Bronchial epithelial cell (primary cell): ENCODE data around the gene SMARCD3. TPM values are rescaled to one million over a fixed set of nuclear protein-coding genes. Genes with fewer than 3 reads are reported as not detected.

Source experiments
- DNase-seq: peaks from one replicate; pipeline ENCODE4 v3.0.0-alpha.2; 2010; ENCODE audit warnings: low read depth
- FAIRE-seq: peaks from 2 replicates; lab custom pipeline; 2011; peaks lifted over from hg19 to GRCh38; lab: Jason Lieb, UNC
- H3K27me3 ChIP-seq: 2 replicates; pipeline ENCODE4 v1.5.1; 2011; ENCODE audit warnings: low read length; ENCODE audit not compliant: control insufficient read depth, insufficient read depth
- H3K36me3 ChIP-seq: 2 replicates; pipeline ENCODE4 v1.5.1; 2011; ENCODE audit warnings: low read length; ENCODE audit not compliant: control insufficient read depth, insufficient read depth
- H3K4me3 ChIP-seq: 2 replicates; pipeline ENCODE4 v1.5.1; 2011; ENCODE audit warnings: mild to moderate bottlenecking, low read depth, low read length, control low read depth
- CTCF ChIP-seq: IDR thresholded peaks from 2 replicates; pipeline ENCODE4 v1.5.1; 2011; ENCODE audit warnings: mild to moderate bottlenecking, moderate library complexity, low read length, control low read depth, inconsistent platforms; ENCODE audit not compliant: insufficient read depth, severe bottlenecking
- total RNA-seq: library from RNA; depleted of rRNA; stranded (reverse); fragments of >200 nt; gene quantifications from 2 replicates; pipeline ENCODE4 v1.2.1, GENCODE V29; 2014

Gene SMARCD3
- total RNA-seq, 1 donor from 2014 or later = 2.1 TPM

GRCh38 chr7:151260883-151261282 lies 12.4 kb upstream of the SMARCD3 start:
- TF ChIP-seq CTCF = no peak

GRCh38 chr7:151260471-151260870 lies 12.0 kb upstream of the SMARCD3 start:
- no peak for TF ChIP-seq CTCF
- FAIRE-seq = no peak
- no peak overlapping the region for H3K4me3 ChIP-seq

More at GRCh38 chr7:151260883-151261282, 12.4 kb upstream of the SMARCD3 start:
- Histone ChIP-seq H3K4me3 (no peak overlapping the region), H3K27me3 (peaks cover 10% of the 10 kb centered on the region), H3K36me3 (no peaks in the 10 kb centered on the region)
- DNase-seq = no peak
- no peak for FAIRE-seq

GRCh38 chr7:151257990-151258389 lies 9.5 kb upstream of the SMARCD3 start:
- FAIRE-seq = no peak

More at GRCh38 chr7:151260471-151260870, 12.0 kb upstream of the SMARCD3 start:
- H3K36me3 ChIP-seq = no peaks in the 10 kb centered on the region
- H3K27me3 ChIP-seq = peaks cover 10% of the 10 kb centered on the region
- no peak for DNase-seq

GRCh38 chr7:151256410-151257045 lies 8.0 kb upstream of the SMARCD3 start:
- no peak for TF ChIP-seq CTCF
- DNase-seq (no peak), FAIRE-seq (no peak)
- peaks cover 13% of the 10 kb centered on the region for H3K27me3 ChIP-seq
- no peaks in the 10 kb centered on the region for H3K36me3 ChIP-seq
- no peak overlapping the region for H3K4me3 ChIP-seq

More at GRCh38 chr7:151257990-151258389, 9.5 kb upstream of the SMARCD3 start:
- DNase-seq = no peak
- Histone ChIP-seq H3K4me3 (no peak overlapping the region), H3K27me3 (peaks cover 13% of the 10 kb centered on the region), H3K36me3 (no peaks in the 10 kb centered on the region)
- no peak for TF ChIP-seq CTCF

- FAIRE-seq = no peak
- Histone ChIP-seq H3K27me3 (peaks cover 11% of the 10 kb centered on the region), H3K36me3 (no peaks in the 10 kb centered on the region), H3K4me3 (no peak overlapping the region)
- no peak for TF ChIP-seq CTCF
- DNase-seq = no peak
These were observed 6.9 kb upstream of the SMARCD3 start for GRCh38 chr7:151255390-151255789.

- H3K27me3 ChIP-seq = peaks cover 11% of the 10 kb centered on the region
- FAIRE-seq (no peak), DNase-seq (no peak)
- no peak overlapping the region for H3K4me3 ChIP-seq
- H3K36me3 ChIP-seq = no peaks in the 10 kb centered on the region
- no peak for TF ChIP-seq CTCF
These were observed 6.4 kb upstream of the SMARCD3 start for GRCh38 chr7:151254851-151255250.
